Endothelial cell of umbilical vein (primary cell): ENCODE data around the gene SLC6A19.

Experiments
- POLR2A ChIP-seq: IDR thresholded peaks from 2 replicates; pipeline ENCODE4 v1.6.1; 2012; ENCODE audit warnings: low read depth, mild to moderate bottlenecking, control low read depth, low read length
- TF ChIP-seq, protein P1 (sequence below), 2 donors: IDR thresholded peaks; 1 replicate in 1 of 2; 2 replicates in 1 of 2; pipeline ENCODE4 v1.5.1; 2011; ENCODE audit warnings: low read length in 2 of 2, mild to moderate bottlenecking in 2 of 2, moderate library complexity in 2 of 2, control low read depth in 1 of 2, inconsistent platforms in 1 of 2, low read depth in 1 of 2; ENCODE audit not compliant: insufficient read depth in 1 of 2; ENCODE audit errors: extremely low read depth in 1 of 2

DNA sequence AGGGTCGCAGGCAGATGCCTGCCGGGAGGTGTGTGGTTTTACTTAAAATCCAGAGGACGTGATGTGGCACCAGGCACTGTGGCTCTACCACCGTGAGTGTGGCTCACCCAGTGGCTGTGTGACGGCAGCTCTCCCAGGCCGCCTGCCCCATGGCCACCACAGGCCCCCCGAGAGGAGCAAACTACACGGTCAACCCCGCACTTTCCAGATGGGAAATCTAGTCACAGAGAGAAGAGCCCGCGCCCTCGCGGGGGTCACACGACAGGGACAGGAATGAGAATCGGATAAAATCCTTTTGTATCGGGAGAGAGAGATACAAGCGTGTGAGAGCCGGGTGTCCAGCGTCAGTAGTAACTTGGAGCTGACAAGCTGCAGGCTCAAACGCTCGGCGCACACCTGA lies 69.0 kb downstream of the SLC6A19 start:
- TF ChIP-seq, protein P1, sequence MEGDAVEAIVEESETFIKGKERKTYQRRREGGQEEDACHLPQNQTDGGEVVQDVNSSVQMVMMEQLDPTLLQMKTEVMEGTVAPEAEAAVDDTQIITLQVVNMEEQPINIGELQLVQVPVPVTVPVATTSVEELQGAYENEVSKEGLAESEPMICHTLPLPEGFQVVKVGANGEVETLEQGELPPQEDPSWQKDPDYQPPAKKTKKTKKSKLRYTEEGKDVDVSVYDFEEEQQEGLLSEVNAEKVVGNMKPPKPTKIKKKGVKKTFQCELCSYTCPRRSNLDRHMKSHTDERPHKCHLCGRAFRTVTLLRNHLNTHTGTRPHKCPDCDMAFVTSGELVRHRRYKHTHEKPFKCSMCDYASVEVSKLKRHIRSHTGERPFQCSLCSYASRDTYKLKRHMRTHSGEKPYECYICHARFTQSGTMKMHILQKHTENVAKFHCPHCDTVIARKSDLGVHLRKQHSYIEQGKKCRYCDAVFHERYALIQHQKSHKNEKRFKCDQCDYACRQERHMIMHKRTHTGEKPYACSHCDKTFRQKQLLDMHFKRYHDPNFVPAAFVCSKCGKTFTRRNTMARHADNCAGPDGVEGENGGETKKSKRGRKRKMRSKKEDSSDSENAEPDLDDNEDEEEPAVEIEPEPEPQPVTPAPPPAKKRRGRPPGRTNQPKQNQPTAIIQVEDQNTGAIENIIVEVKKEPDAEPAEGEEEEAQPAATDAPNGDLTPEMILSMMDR (IDR thresholded peaks at IDR 0.05; ENCODE audit: extremely low read depth in 1 of 2, insufficient read depth in 1 of 2, low read depth in 1 of 2, low read length in 2 of 2), result no peak
- no peak for TF ChIP-seq POLR2A
